HUES48 (cell line): ENCODE measurements around the gene CEP57.
"Not testable (repeated sequence)": the region's sequence is repeated elsewhere in the genome, so short reads cannot be mapped to it uniquely, and the experiment has no call there.

Experiments used
- H3K27ac ChIP-seq: one replicate; pipeline ENCODE4 v1.7.0; 2013; ENCODE audit warnings: low read depth, low read length, inconsistent platforms
- H3K27me3 ChIP-seq: 2 replicates; pipeline ENCODE4 v1.6.1; 2013; ENCODE audit warnings: mild to moderate bottlenecking, low read length; ENCODE audit not compliant: control insufficient read depth, insufficient read depth
- H3K36me3 ChIP-seq: 2 replicates; pipeline ENCODE4 v1.6.1; 2013; ENCODE audit warnings: low read length; ENCODE audit not compliant: control insufficient read depth, insufficient read depth
- H3K4me1 ChIP-seq: 2 replicates; pipeline ENCODE4 v1.6.1; 2013; ENCODE audit warnings: mild to moderate bottlenecking, low read length; ENCODE audit not compliant: control insufficient read depth, insufficient read depth
- H3K4me3 ChIP-seq: 2 replicates; pipeline ENCODE4 v1.5.1; 2013; ENCODE audit warnings: mild to moderate bottlenecking, low read depth, low read length
- H3K9ac ChIP-seq: 2 replicates; pipeline ENCODE4 v1.6.1; 2013; ENCODE audit warnings: mild to moderate bottlenecking, low read depth, low read length, moderate library complexity
- H3K9me3 ChIP-seq: 2 replicates; pipeline ENCODE4 v1.6.1; 2013; ENCODE audit warnings: low read length; ENCODE audit not compliant: control insufficient read depth, insufficient read depth

Gene CEP57

DNA sequence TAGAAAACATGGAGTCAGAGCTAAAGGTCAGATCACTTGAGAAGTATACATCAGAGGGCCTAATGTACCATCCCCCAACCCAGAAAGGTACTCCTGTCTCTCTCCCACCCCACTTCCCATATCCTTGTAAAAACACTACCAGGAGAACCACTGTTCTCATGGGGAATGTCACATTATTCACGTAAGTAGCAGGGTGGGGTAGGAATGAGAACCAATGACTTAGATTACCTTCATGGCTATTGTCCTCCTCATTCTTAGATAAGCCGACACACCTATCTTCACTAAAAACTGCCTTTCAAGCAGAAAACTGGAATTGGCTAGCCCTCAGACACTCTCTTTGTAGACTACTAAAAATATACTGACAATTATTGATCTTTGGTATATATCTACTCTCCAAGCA lies 63.6 kb downstream of the CEP57 start:
- H3K9me3 ChIP-seq = no peaks in the 10 kb centered on the region
- peaks cover 45% of the 10 kb centered on the region for H3K36me3 ChIP-seq
- H3K9ac ChIP-seq = no peak overlapping the region
- no peak overlapping the region for H3K27ac ChIP-seq
- no peaks in the 10 kb centered on the region for H3K27me3 ChIP-seq
- no peaks in the 10 kb centered on the region for H3K4me1 ChIP-seq
- H3K4me3 ChIP-seq = no peak overlapping the region

DNA sequence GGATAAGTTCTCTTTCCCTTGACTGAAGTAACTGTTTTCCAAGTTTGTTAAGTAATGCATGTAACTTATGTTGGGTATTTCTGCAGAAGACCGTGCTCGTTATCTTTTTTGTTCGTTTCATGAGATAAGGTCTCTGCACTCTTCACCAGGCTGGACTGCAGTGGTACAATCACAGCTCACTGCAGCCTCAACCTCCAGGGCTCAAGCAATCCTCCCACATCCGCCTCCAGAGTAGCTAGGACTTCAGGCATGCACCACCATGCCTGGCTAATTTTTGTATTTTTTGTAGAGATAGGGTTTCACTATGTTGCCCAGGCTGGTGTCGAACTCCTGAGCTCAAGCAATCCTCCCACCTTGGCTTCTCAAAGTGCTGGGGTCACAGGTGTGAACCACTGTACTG lies 64.1 kb downstream of the CEP57 start:
- not testable (repeated sequence) for H3K4me1 ChIP-seq, H3K27me3 ChIP-seq, H3K27ac ChIP-seq, H3K9me3 ChIP-seq, H3K4me3 ChIP-seq, H3K9ac ChIP-seq
- H3K36me3 ChIP-seq = peaks cover 45% of the 10 kb centered on the region

- not testable (repeated sequence) for H3K4me1 ChIP-seq, H3K9ac ChIP-seq, H3K4me3 ChIP-seq, H3K9me3 ChIP-seq, H3K27ac ChIP-seq, H3K27me3 ChIP-seq
- peaks cover 52% of the 10 kb centered on the region for H3K36me3 ChIP-seq
Observed at GRCh38 chr11:95860024-95860423, 69.7 kb downstream of the CEP57 start.

GRCh38 chr11:95863486-95864140 lies 73.3 kb downstream of the CEP57 start:
- Histone ChIP-seq H3K9me3 (no peaks in the 10 kb centered on the region), H3K9ac (no peak overlapping the region), H3K4me1 (no peaks in the 10 kb centered on the region), H3K27ac (no peak overlapping the region), H3K27me3 (no peaks in the 10 kb centered on the region), H3K4me3 (no peak overlapping the region), H3K36me3 (peaks cover 35% of the 10 kb centered on the region)

GRCh38 chr11:95867105-95867504 lies 76.8 kb downstream of the CEP57 start:
- H3K4me3 ChIP-seq = no peak overlapping the region
- no peak overlapping the region for H3K9ac ChIP-seq
- H3K27me3 ChIP-seq = no peaks in the 10 kb centered on the region
- H3K4me1 ChIP-seq = no peaks in the 10 kb centered on the region
- no peak overlapping the region for H3K27ac ChIP-seq
- H3K36me3 ChIP-seq = peaks cover 20% of the 10 kb centered on the region
- no peaks in the 10 kb centered on the region for H3K9me3 ChIP-seq

- H3K36me3 ChIP-seq, H3K4me3 ChIP-seq, H3K9ac ChIP-seq, H3K4me1 ChIP-seq, H3K27ac ChIP-seq, H3K9me3 ChIP-seq, H3K27me3 ChIP-seq: not testable (repeated sequence)
Observed at GRCh38 chr11:95870877-95871276, 80.6 kb downstream of the CEP57 start.

- no peaks in the 10 kb centered on the region for H3K27me3 ChIP-seq
- no peaks in the 10 kb centered on the region for H3K4me1 ChIP-seq
- no peak overlapping the region for H3K9ac ChIP-seq
- no peak overlapping the region for H3K27ac ChIP-seq
- no peak overlapping the region for H3K4me3 ChIP-seq
- H3K9me3 ChIP-seq = peaks cover 10% of the 10 kb centered on the region
- peaks cover 17% of the 10 kb centered on the region; the same call in 1 of the 2 replicates for H3K36me3 ChIP-seq
Observed at GRCh38 chr11:95877291-95877690, 87.0 kb downstream of the CEP57 start.
